Stimulated activated CD8-positive, alpha-beta memory T cell treated with anti-CD3 and anti-CD28 coated beads, Interleukin-4, amount 100 ng/mL, for 4 hours (primary cell): ENCODE data around the gene DCUN1D5.
"Not testable (repeated sequence)": the region's sequence is repeated elsewhere in the genome, so short reads cannot be mapped to it uniquely, and the experiment has no call there.

Source experiments
- DNase-seq, 2 donors: peaks; one replicate each; pipeline ENCODE4 v3.0.0-alpha.2; 2020; ENCODE audit warnings: low read depth in 2 of 2, low spot score in 1 of 2

The DCUN1D5 gene

DNA sequence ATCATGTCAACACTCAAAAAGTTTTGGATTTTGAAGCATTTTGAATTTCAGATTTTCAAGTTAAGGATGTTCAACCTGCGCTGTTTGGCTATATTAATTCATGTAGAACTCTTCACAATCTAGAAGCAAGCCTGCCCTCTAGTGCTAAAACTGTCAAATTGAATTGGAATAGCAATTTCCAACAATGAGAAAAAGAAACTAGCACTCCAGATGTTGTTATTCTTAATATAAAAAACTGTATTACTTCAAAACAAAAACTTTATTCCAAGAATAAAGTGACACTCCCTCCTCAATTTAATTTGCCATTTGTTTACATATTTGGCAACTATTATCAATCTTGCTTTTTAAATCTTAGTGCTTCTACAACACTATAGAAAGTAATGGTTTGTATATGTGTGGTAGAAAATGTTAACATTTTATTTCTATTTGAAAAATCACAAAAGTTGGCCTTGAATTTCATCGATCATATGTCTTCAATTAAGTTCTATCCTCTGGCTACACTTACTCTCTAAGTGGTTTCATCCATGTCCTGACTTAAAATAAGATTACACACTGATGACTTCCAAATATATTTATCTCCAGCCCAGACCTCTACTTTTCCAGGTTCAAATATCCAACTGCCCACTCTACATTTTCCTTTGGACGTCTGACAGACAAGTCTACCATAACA lies 36.6 kb downstream of the DCUN1D5 start:
- no peak for DNase-seq

- DNase-seq, result no peak
Observed at GRCh38 chr11:103053997-103054396, 38.0 kb downstream of the DCUN1D5 start.

- DNase-seq, result no peak
Observed at GRCh38 chr11:103051981-103052380, 40.0 kb downstream of the DCUN1D5 start.

DNA sequence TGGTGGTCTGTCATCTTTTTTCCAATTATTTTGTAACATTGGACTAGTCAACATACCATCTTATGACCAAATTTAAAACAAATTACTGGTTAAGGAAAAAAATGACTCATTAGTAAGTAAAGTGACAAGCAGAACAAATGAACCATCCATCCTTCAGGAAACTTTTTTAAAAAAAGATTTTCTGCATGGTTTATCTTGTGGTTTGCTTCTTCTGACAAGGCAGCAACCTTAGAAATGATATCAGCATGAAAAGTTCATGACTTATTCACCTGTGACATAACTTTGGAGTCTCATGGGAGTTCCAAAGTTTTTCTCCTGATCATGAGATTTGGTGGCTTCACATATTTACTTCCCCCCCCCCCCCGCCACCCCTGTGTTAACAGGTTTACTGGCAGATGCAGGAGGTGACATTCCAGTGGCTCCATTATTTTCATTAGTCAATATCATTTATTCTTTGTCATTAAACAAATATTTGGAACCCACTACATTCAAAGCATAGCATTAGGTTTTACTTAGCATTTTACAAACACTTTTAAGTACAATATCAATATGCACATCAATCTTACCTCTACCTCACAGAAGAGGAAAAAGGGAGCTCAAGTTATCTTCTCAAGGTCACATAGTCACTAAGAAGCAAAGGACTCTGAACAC lies 40.7 kb downstream of the DCUN1D5 start:
- no peak for DNase-seq

- no peak for DNase-seq
Observed at GRCh38 chr11:103050351-103050750, 41.6 kb downstream of the DCUN1D5 start.

- DNase-seq, result no peak
Observed at GRCh38 chr11:103047837-103048236, 44.1 kb downstream of the DCUN1D5 start.

GRCh38 chr11:103043826-103044678 lies 47.9 kb downstream of the DCUN1D5 start:
- no peak for DNase-seq

GRCh38 chr11:103042161-103042560 lies 49.8 kb downstream of the DCUN1D5 start:
- DNase-seq, result no peak

- DNase-seq, result no peak
Observed at GRCh38 chr11:103035791-103036434, 56.0 kb downstream of the DCUN1D5 start.

DNA sequence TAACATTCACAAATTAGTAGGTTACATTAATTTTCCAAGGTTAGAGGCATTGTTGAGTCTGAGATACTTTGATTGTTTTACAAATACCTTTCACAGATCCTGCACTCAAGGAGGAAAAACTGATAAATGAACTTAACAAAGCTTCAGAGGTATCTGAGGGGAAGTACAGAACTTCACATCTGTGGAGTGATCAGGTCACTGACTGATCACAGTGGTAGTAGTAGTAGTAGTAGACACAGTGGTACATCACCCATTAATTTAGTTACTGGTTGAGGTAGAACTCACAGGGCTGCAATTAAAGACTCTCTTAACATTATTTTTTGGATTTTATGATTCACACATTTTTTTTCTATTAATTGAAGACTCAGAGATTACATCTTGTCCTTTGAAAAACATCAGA lies 56.7 kb downstream of the DCUN1D5 start:
- no peak for DNase-seq

DNA sequence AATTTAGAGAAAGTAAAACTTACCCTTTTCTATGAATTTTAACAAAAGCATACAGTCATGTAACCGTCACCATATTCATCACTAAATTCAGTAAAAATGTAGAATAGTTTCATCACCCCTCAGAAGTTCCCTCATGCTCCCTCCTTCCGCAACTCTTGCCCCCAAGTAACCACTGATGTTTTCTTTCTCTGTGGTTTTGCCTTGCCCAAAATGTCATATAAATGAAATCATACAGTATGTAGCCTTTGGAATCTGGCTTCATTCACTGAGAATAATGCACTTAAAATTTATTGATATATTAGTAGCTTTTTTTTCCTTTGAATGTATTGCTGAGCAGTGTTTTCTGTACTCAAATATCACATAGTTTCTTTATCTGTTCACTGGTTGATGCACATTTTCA lies 60.1 kb downstream of the DCUN1D5 start:
- DNase-seq, result no peak

GRCh38 chr11:103029401-103029800 lies 62.6 kb downstream of the DCUN1D5 start:
- DNase-seq, result no peak

DNA sequence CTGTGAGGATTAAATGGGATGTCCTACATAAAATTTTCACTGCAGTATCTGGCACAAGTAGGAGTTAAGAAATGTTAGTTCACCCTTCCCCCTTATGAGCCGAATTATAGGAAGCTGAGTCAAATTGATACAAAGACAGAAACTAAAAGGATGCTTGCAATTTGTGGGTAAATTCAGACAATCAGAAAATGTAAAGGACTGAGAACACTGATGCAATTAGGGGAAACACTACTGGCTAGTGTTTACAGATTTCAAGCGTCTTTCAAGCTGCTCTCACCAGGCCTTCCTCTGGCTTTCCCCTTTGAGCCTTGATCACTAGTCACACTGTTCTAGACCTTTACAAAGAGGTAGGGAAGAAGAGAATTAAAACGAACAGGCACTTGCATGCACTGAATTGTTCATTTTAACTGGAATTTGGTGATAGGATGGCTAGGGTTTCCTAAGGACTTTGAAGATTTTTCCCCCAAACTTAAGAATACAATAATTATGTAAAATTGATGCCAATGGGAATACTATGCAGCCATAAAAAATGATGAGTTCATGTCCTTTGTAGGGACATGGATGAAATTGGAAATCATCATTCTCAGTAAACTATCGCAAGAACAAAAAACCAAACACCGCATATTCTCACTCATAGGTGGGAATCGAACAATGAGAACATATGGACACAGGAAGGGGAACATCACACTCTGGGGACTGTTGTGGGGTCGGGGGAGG lies 63.5 kb downstream of the DCUN1D5 start:
- not testable (repeated sequence) for DNase-seq

DNA sequence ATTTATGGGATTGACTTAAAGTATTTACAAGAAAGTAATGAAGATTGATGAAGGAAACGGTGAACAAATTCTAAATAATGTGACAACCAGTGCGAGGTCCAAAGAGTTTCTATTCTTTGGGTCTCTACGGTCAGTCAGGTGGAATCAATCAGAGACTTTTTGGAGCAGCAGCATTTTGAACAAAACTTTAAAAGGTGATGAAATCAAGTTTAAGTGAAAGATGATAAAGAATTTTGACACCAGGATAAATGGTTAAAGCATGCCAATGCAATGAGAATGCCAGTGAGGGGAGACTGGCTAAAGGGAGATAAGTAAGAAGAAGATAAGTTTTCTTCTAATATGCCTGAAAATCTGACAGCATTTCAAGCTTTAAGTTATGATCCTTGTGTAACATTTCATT lies 67.9 kb downstream of the DCUN1D5 start:
- no peak for DNase-seq

GRCh38 chr11:103016031-103016430 lies 75.9 kb downstream of the DCUN1D5 start:
- DNase-seq, result no peak

DNA sequence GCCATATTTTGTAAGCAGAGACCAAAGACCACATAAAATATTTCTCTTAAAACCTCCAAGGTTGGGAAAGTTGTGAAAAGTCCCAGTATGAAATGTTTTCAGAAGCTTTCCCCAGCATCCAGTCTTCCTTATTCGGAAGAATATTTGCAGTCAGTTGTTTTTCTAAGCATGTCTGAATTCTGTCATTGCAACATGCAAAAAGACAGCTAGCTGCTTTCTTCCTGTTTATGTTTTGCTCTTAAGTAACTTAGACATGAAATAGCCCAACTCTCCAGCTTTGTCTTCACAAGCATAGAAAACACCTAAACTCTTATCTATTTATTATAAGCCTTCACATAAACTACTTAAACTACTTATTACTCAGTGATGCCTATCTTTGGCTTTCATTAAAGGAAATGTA lies 78.5 kb downstream of the DCUN1D5 start:
- DNase-seq, result no peak
